Measurements from ENCODE around the gene PRICKLE3.

PRICKLE3 gene

DNA sequence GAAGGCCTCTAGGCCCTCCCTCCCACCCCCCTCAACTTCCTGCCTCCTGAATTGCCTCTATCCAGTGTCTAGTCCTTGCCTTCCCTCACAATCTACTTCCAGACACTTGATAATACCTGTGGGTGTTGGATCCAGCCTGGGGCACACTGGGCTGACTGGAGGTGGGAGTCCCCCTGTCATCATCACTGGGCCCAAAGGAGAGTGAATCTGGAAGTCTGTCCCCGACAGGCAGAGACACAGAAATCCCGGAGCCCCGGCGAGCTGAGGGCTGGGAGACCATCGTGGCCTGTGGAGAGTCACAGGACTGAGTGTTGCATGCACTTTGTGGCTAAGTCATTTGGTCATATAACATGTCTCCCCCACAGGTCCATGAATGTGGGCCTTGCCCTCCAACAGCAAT, 22.2 kb upstream of the PRICKLE3 start:
- no peak for DNase-seq (ENCODE audit: low read depth in 2 of 2)

GRCh38 chrX:49206543-49206942, 20.4 kb upstream of the PRICKLE3 start:
- no peak for DNase-seq (ENCODE audit: low read depth in 2 of 2)

- DNase-seq (ENCODE audit: low read depth in 2 of 2): no peak
Observed at GRCh38 chrX:49205443-49205842, 19.3 kb upstream of the PRICKLE3 start.

GRCh38 chrX:49204709-49205108, 18.5 kb upstream of the PRICKLE3 start:
- DNase-seq (ENCODE audit: low read depth in 2 of 2): no peak

- no peak for DNase-seq (ENCODE audit: low read depth in 2 of 2)
Observed at GRCh38 chrX:49204017-49204416, 17.8 kb upstream of the PRICKLE3 start.

DNA sequence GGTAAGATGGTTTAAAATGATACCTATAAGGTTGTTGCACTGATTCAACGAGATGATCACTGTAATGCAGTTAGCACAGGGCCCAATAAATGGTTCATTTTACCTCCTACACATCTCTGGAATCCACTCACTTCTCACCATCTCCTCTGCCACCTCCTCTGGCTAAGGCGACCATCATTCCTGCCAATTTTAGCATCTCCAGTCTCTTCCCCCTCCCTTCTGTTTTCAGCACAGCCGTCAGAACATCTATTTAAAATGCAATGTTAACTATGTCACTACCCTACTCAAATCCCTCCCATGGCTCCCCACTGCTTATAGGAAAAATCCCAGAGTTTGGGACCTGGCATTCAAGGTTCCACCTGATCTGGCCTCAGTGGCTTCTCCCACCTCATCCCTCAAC, 17.4 kb upstream of the PRICKLE3 start:
- no peak for DNase-seq (ENCODE audit: low read depth in 2 of 2)

DNA sequence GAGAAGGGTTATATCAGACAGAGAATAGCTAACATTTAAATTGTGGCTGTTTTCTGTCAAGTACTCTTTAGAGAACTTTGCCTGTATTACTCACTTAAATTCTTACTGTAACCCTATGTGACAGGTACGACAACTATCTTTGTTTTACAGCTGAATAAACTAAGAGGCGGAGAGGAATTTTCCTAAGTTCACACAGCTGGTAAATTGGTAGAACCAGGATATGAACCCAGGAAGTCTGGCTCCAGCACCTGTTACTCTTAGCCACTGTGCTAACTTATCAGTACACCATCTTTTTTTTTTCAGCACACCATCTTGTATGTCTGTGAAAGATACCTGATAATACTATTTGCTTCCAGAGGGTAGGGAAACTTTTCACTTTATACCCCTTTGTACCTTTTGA, 15.8 kb upstream of the PRICKLE3 start:
- no peak for DNase-seq (ENCODE audit: low read depth in 2 of 2)

DNA sequence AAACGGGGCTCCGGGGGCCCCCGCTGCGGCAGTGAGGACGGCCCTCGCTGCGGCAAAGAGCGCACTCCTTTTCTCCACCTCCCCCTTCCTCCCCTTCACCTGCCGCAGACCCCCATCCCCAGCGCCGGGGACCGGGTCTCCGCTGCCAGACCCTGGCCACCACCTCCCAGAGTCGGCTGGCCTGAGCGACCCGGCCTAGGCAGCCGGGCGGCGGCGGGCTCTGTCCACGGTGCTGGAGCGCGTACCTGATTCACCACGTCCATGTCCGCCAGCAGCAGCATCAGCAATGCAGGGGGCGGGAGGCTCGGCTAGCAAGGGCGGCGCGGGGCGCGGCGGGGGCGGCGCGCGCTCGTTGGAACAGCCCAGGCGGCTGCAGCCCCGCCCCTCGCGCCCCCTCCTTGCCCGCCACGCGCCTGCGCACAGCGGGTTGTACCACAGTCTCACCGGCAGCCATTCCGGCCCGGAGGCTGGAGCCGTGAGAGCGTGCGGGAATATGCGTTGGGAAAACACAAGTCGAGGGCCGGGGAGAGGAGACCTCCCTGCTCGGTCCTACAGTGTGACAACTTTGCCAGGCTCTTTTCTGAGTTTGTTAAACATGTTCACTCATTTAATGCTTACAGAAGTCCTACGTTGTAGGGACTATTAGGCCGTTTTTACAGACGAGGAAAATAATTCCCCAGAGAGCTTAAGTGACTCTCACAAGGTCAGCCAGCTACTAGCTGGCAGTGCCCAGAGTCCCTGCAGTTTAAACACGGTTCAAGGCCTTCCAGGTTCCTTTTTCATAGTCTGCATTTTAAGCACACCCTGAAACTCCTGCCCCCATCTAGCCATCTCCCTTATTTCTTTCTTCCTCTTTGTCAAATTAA, 14.0 kb upstream of the PRICKLE3 start, which contains the start of gene SYP:
SYP (minus strand) TSS at position 288 of the 866 bp plus-strand sequence; CDS start at position 281, 7 bp downstream.
- DNase-seq (ENCODE audit: low read depth in 2 of 2): peak; percentile 58 to 62

DNA sequence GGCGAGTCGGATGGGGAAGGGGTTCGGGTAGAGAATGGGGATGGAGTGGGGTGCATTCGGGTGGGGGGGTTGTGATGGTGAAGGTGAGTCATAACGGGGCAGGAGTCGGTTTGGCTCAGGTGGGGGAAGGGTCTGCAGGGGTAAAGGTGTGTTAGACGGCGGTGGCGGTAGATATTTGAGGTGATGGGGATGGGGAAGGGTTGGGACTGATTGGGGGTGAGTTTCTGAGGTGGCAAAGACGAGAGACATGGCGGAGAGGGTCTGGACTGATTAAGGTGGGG, 13.1 kb upstream of the PRICKLE3 start:
- DNase-seq (ENCODE audit: low read depth in 2 of 2): no peak

- DNase-seq (ENCODE audit: low read depth in 2 of 2): no peak
Observed at GRCh38 chrX:49198540-49199314, 12.6 kb upstream of the PRICKLE3 start.

GRCh38 chrX:49197543-49198087, 11.4 kb upstream of the PRICKLE3 start:
- DNase-seq (ENCODE audit: low read depth in 2 of 2): no peak

DNA sequence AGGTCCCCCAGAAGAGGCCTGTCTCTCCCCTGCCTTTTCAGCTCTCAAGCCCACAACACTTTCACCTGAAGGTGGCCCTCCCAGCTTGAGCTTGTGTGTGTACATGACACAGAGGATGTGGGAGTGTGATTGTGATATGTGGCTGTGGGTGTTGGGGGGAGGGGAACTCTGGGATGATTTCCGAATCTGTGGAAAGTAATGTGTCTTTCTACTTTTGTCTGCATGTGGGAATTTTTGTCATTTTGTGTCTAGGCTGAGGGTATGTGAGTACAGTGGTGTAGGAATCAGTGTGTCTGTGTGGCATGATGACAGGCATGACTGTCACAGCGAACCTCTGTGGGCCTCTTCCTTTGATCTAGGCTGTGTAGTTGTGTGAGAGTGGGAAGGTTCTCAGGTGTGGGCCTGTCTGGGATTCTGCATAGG, 7.4 kb upstream of the PRICKLE3 start:
- no peak for DNase-seq (ENCODE audit: low read depth in 2 of 2)

GRCh38 chrX:49192722-49193328, 6.7 kb upstream of the PRICKLE3 start:
- DNase-seq (ENCODE audit: low read depth in 2 of 2): no peak

GRCh38 chrX:49191574-49192011, 5.4 kb upstream of the PRICKLE3 start:
- no peak for DNase-seq (ENCODE audit: low read depth in 2 of 2)

- peak; percentile 98 to 99 for DNase-seq (ENCODE audit: low read depth in 2 of 2)
Observed at GRCh38 chrX:49190821-49191573, 4.8 kb upstream of the PRICKLE3 start.

GRCh38 chrX:49189606-49190005, 3.4 kb upstream of the PRICKLE3 start:
- no peak for DNase-seq (ENCODE audit: low read depth in 2 of 2)

- no peak for DNase-seq (ENCODE audit: low read depth in 2 of 2)
Observed at GRCh38 chrX:49188468-49189076, 2.4 kb upstream of the PRICKLE3 start.

- DNase-seq (ENCODE audit: low read depth in 2 of 2): no peak
Observed at GRCh38 chrX:49187526-49187925, 1.4 kb upstream of the PRICKLE3 start.

DNA sequence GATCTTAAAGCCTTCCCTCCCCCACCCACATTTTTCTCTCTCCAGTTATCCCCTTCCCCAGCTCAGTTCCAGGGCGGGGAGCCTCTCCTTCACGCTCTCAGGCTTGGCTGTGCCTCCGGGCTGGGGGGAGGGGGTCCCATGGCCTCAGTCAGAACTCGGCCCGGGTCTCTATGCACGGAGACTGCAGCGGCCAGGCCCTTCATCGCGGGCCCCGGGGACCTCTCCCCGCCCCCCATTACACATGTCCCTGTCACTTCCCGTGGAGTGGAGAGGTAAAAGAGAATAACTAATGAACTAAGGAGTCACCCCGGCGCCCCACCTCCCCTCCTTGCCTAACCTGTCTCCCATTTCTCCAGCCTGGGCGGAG, 838 bp upstream of the PRICKLE3 start:
- no peak for DNase-seq (ENCODE audit: low read depth in 2 of 2)

- DNase-seq (ENCODE audit: low read depth in 2 of 2): peak in 1 of 2 experiments; percentile 59
Observed at GRCh38 chrX:49184294-49185281, 1.6 kb downstream of the PRICKLE3 start.

Data from fibroblast of skin of left biceps (primary cell).